HG03280 (cell line): ENCODE results near the gene HMMR.
"Not testable (repeated sequence)": the region's sequence is repeated elsewhere in the genome, so short reads cannot be mapped to it uniquely, and the experiment has no call there.

Experiments
- ATAC-seq: cut with Tn5 transposase; IDR thresholded peaks from one replicate; pipeline ENCODE4 v1.9.1; 2021; ENCODE audit warnings: mild to moderate bottlenecking, moderate library complexity; ENCODE audit not compliant: unreplicated experiment

The HMMR gene, protein sequence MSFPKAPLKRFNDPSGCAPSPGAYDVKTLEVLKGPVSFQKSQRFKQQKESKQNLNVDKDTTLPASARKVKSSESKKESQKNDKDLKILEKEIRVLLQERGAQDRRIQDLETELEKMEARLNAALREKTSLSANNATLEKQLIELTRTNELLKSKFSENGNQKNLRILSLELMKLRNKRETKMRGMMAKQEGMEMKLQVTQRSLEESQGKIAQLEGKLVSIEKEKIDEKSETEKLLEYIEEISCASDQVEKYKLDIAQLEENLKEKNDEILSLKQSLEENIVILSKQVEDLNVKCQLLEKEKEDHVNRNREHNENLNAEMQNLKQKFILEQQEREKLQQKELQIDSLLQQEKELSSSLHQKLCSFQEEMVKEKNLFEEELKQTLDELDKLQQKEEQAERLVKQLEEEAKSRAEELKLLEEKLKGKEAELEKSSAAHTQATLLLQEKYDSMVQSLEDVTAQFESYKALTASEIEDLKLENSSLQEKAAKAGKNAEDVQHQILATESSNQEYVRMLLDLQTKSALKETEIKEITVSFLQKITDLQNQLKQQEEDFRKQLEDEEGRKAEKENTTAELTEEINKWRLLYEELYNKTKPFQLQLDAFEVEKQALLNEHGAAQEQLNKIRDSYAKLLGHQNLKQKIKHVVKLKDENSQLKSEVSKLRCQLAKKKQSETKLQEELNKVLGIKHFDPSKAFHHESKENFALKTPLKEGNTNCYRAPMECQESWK

DNA sequence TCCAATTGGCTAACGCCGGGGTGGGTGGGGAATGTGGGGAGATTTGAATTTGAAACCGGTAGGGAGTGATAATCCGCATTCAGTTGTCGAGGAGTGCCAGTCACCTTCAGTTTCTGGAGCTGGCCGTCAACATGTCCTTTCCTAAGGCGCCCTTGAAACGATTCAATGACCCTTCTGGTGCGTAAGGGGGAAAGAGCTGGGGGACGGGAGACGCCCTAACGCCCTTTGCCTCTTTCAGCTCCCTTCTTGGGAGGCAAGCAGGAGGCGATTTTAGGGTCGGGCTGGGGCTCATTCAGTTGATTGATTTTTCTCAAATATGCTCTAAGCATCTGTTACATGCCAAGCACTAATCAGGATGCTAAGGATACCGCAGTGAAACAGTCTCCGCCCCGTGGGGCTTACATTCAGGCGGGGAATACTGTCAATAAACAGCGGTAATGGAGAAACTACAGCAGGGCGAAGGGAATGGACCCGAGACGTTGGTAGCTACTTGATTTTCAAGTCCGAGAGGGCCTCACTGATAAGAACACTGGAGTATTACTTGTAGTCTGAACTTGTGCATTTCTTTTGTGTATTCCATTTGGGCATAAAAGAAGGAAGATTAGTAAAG lies at the start of gene HMMR:
Gene HMMR, plus strand, starts transcription at position 71 of the 610 bp plus-strand sequence. Its CDS starts 61 bp downstream, at position 132.
- no peak for ATAC-seq

DNA sequence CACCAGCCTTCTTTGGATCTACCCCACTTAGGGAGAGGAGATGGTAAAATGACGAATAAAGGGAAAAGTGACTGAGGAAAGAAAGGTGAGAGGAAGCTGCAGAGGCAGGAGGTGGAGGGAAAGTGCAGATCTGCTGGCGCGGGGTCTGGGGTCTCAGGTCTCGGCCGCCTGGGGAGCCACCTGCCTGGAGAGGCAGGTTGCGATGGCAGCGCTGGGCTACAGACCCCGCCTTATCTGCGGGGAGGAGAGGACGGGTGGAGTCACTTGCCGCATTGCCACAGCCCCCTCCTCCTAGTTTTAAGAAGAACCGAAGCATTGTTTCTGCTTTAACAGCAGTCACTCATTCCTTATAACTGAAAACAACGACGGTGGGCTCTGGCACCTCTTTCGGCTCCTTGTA lies 44.8 kb upstream of the HMMR start:
- not testable (repeated sequence) for ATAC-seq

DNA sequence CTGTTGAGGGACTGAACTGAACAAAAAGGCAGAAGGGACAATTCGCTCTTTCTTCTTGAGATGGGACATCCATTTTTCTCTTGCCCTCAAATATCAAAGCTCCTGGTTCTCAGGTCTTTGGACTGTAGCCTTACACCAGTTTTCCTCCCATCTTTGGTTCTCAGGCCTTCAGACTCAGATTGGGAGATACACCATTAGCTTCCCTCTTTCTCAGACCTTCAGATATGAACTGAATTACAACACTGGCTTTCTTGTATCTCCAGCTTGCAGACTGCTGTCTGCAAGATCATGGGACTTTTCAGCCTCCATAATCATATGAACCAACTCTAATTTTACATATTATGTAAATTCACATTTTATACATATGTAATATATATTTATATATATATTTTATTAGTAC lies 35.6 kb upstream of the HMMR start:
- ATAC-seq, result no peak

DNA sequence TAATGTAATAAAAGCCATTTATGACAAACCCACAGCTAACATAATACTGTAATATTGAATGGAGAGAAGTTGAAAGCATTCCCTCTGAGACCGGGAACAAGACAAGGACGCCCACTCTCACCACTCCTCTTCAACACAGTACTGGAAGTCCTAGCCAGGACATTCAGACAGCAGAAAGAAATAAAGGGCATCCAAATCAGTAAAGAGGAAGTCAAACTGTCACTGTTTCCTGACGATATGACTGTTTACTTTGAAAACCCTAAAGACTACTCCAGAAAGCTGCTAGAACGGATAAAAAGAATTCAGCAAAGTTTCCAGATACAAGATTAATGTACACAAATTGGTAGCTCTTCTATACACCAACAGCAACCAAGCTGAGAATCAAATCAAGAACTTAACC lies 34.3 kb upstream of the HMMR start:
- not testable (repeated sequence) for ATAC-seq

DNA sequence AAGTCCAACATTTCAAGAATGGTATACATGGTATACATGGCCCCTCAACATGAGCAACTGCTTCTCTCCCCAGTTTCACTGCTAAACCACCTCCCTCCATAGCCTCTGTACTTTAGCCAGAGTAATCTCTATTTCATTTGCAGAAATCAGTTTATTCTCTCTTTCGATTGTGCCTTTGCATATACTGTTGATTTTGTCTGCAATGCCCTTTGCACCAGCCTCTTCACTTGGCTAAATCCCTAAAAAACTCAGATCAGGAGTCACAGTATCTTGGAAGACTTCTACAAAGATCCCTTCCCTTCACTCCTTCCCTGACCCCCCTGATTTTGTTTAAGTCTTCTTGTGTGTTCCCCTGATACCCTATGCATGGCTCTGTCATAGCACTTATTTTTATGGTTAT lies 27.9 kb upstream of the HMMR start:
- ATAC-seq, result no peak

DNA sequence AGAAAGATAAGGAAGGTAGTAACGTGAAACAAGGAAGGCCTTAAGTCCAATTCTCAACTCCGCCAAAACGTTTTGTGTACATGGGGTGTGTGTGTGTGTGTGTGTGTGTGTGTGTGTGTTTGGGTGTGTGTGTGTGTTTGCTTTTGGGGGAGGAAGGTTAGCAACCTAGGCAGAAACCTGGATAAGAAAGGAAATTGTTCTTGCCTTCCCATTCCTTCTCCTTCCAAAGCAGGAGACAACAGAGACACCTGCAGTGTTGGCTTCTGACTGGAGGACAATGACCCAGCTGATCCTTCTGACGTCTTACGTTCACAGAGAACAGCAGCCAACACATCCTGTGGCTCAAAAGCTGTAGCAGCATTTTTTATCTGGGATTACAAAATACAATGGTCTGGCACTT lies 27.2 kb upstream of the HMMR start:
- ATAC-seq, result no peak

DNA sequence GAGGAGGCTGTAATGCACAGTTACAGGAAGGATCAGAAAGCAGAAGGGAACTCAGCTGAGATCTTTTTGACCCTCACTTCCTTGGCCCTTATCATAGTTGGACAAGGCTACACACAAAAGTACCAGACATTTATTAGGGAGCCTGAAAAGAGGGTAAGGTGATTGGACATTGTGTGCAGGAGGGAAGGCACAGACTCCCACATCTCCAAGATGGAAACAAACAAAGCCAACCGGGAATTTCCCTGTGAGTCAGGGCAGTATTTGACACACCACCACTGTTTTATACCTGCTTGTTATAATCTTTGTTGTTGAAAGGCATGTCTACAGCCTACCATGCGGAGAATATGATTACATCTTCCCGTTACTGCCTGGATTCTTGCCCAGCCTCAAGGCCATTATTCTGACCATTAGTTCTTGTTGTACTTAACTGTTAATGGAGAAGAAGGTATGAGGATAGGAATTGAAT lies 26.0 kb upstream of the HMMR start:
- no peak for ATAC-seq

DNA sequence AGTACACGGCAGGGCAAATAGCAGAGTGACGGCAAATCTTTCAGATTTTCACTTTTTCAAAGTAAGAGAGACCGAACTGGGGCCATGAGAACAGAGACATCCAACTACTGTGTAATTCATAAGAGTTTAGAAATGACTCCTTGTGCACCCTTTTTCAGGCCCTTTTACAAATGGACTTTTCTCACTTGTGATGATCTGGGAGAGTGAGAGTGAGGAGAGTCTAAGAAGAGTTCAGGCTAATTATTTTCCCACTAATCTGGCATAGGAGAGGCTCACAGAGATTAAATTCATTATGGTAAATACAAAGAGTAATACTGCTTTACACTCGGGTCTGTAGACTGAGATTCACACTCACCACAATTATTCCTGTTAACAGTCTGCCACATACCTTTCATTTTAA lies 23.9 kb upstream of the HMMR start:
- ATAC-seq, result no peak

DNA sequence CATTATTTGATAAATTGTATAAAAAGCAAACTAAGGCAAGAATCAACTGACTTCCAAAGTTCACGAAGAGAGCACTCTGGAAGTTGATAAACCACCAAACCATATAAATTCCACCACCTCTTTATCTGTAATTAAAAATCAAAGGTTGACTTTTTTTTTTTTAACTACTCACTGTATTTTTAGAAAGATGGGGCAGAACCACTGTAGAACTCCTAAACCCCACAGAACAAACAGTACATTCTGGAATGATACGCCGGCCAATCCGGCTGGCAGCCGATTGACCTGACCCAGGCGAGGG lies 23.5 kb upstream of the HMMR start:
- ATAC-seq, result no peak

DNA sequence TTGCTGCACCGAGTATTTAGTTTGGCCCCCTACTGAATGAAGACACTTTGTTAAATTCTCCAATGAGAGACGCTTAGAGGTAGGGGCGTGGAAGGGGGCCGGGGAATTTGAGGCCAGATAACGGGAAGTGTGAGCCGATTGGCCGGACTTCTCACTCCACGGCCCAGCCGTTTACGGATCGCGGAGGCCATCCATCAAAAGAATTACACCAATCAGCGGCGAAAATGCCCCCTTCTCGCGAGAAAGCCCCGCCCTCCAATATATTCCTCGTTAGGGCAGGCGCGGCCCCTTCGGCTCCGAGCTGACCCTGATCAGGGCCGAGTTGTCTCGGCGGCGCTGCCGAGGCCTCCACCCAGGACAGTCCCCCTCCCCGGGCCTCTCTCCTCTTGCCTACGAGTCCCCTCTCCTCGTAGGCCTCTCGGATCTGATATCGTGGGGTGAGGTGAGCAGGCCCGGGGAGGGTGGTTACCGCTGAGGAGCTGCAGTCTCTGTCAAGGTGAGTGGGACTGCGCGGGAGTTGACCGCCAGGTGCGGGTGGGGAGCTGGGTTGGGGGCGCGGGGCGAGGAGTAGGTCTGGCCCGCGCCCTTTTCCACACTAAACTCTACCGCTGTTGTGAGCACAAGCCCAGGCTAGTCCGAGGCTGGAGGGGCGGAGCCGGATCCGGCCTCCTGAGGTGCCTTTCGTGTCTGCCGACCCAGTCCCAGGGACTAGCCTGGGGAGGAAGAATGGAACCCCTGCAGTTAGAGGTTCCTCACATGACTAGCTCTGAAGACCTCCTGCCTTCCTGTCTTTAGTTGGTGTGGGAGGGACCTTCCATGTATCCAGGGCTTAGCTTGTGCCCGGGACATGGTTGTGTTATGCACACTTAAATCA lies 22.9 kb upstream of the HMMR start, which contains the start of gene CCNG1:
Gene CCNG1, plus strand, starts transcription at position 287 of the 874 bp plus-strand sequence. CDS start 1,662 bp downstream, outside the sequence.
- ATAC-seq, result peak; percentile 98

DNA sequence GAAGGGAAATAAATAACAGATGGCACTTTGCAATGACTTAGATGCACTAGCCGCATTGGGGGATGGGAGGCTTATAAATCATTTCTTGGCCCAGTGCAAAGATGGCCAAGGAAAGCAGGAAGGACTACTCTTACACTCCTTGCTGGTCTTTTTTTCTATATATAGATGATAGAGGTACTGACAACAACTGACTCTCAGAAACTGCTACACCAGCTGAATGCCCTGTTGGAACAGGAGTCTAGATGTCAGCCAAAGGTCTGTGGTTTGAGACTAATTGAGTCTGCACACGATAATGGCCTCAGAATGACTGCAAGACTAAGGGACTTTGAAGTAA lies 21.4 kb upstream of the HMMR start:
- no peak for ATAC-seq

DNA sequence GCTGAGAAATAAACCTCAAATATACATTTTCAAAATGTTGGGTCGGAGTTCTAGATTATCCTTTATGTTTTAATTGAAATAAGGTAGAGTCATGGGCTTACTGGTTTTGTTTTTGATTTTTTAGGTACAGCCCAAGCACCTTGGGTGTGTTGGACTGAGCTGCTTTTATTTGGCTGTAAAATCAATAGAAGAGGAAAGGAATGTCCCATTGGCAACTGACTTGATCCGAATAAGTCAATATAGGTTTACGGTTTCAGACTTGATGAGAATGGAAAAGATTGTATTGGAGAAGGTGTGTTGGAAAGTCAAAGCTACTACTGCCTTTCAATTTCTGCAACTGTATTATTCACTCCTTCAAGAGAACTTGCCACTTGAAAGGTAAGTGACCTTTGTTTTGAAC lies 19.5 kb upstream of the HMMR start:
- no peak for ATAC-seq

DNA sequence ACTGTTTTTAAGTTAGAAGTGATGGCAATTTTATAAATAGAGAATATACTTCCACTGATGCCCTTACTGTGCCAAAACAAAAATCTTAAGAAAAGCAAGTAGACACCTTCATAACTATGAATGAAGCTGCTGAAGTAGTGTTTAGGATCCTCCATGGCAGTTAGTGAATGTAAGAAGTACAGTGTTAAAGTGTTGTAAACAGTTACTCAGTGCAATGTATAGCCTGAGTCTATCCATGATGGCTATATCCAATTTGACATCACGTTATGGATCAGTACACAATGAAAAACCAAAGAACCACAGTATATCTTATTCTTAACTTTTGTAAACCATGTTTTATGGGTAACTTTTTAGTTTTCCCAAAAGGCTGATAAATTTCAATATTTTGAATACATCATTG lies 15.9 kb upstream of the HMMR start:
- no peak for ATAC-seq

DNA sequence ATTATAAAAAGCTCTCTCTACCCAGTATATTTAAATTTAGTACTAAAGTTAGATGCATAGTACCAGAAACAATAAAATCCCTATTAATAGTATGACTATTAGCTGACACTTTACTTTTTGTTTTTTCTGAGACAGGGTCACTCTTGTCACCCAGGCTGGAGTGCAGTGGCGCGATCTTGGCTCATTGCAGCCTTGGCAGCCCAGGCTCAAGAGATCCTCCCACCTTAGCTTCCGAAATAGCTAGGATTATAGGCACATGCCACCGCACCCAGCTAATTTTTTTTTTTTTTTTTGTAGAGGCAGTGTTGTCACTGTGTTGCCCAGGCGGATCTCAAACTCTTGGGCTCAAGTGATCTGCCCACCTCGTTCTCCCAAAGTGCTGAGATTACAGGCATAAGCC lies 15.1 kb upstream of the HMMR start:
- ATAC-seq, result no peak

DNA sequence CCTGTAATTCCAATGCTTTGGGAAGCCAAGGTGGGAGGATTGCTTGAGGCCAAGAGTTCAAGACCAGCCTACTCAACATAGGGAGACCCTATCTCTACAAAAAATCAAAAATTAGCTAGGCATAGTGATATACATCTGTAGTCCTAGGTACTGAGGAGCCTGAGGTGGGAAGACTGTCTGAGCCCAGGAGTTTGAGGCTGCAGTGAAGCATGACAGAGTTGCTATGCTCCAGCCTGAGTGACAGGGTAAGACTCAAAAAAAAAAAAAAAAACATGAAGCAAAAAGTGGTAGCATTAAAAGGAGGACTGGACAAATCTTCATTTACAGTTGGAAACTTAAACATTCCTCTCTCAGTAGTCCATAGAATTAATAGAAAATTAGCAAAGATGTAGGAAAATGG lies 13.2 kb upstream of the HMMR start:
- no peak for ATAC-seq

DNA sequence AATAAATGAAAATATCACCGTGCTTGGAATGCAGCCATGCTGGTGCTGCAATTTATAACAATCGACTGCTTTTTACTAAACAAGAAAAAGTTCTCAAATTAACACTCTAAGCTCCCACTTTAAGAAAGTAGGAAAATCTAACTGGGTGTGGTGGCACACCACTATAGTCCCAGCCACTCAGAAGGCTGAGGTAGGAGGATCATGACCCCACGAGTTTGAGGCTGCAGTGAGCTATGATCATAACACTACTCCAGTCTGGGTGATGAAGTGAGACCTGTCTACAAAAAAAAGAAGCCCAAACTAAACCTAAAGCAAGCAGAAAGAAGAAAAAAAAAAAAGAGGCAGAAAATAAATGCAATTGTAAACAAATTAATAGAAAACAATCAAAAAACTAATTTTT lies 12.6 kb upstream of the HMMR start:
- ATAC-seq, result no peak

DNA sequence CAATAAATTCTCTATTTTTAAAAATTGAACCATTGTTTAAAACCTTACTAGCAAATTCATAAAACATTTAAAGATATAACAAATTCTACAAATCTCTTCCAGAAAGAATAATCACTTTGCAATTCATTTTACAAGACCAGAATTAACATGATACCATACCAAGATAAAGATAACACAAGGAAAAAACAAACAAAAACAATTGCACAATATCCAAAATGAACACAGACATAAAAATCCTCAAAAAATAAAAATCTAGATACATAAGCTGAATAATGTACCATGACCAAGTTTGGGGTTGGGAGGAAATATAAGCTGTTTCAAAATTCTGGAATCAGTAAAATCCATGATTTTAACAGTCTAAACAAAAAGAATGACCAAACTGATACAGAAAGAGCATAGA lies 11.9 kb upstream of the HMMR start:
- ATAC-seq, result no peak

DNA sequence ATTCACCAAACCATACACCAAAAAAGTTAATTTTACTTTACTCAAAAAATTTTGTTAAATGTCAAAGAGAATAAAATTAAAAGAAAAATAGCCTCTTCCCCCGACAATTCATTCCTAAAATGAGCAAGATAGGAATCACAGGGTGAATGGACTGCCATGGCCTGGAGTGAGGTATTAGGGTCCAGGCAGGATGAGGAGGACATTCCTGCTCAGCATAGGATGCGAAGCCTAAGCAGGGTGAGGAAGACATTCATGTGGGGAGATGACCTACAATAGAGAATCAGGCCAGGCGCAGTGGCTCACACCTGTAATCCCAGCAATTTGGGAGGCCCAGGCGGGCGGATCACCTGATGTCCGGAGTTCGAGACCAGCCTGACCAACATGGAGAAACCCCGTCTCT lies 8.9 kb upstream of the HMMR start:
- no peak for ATAC-seq

DNA sequence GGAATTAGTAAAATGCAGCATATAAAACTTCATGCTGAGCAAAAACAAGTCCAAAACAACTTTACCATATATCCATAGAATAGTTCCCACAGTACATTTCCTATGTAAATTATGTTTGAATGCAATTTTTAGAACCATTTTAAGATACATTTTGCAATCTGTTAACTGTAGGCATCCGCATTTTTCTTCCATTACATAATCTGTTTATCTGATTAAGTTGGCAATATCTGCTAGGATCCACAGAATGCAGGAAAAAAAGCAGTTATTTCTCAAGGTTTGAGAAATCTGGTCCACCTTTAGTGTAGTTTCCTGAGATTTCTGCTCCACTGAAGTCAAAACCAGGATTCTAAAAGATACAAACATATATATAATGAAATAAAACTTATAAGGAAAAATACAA lies 6.7 kb upstream of the HMMR start:
- no peak for ATAC-seq

DNA sequence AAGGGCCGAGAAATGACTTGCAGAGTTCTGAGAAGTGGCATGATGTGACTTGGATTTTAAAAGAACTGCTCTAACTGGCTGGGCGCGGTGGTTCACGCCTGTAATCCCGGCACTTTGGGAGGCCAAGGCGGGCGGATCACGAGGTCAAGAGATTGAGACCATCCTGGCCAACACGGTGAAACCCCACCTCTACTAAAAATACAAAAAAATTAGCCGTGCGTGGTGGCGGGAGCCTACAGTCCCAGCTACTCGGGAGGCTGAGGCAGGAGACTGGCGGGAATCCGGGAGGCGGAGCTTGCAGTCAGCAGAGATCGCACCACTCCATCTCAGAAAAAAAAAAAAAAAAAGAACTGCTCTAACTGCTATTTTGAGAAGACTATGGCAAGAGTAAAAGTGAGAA lies 5.0 kb upstream of the HMMR start:
- ATAC-seq, result not testable (repeated sequence)

DNA sequence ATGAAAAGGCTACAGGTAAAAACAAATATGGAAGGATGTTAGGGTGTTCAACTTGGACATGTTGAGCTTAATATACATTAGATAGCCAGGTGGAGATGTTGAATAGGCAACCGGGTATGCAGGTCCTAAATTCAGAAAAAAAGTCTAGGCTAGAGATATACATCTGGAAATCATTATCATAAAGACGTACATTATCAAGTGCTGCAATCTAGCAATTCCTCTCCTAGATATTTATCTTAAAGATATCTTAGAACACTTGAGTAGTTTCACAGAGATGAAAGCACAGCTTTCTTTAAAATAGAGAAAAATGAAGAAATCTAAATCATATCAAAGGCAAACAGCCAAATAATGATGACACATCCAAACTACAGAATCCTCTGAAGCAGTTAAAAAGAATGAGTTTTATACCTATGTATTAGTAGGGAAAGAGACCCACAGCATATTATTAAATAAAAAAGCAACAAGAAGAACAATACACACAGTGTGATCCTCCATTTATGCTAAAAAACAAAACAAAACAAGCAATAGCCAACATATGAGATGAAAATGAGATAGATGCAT lies 4.3 kb upstream of the HMMR start:
- ATAC-seq, result no peak
